ENCODE results near the gene SOS1. TPM values are rescaled to one million over a fixed set of nuclear protein-coding genes. Genes with fewer than 3 reads are reported as not detected.

The SOS1 gene
- total and polyA plus RNA-seq, 4 donors: 4.2 to 16.4 (median 7.2) TPM

- H3K9ac ChIP-seq (ENCODE audit: low read depth in 1 of 2, low read length in 2 of 2): no peak overlapping the region
- H3K27ac ChIP-seq (ENCODE audit: low read depth in 1 of 2, low read length in 2 of 2): no peak overlapping the region
- no peaks in the 10 kb centered on the region for H3K36me3 ChIP-seq (ENCODE audit: control insufficient read depth in 4 of 4, insufficient read depth in 3 of 4, low read depth in 1 of 4, low read length in 3 of 4)
- H3K9me3 ChIP-seq (ENCODE audit: control insufficient read depth in 4 of 4, low read length in 3 of 4): no peaks in the 10 kb centered on the region
- no peaks in the 10 kb centered on the region for H3K27me3 ChIP-seq (ENCODE audit: control insufficient read depth in 4 of 4, insufficient read depth in 4 of 4, low read length in 3 of 4)
- no peaks in the 10 kb centered on the region for H3K4me1 ChIP-seq (ENCODE audit: control insufficient read depth in 4 of 4, insufficient read depth in 4 of 4, low read length in 3 of 4)
- H3K4me3 ChIP-seq (ENCODE audit: low read depth in 1 of 3, low read length in 3 of 3): no peak overlapping the region
- 90% methylated on average over 4 of the region's 4 CpGs for WGBS
- DNase-seq (ENCODE audit: low spot score): no peak
- TF ChIP-seq HNF4A (conservative IDR thresholded peaks at IDR 0.05) (no peak), ZBTB33 (IDR thresholded peaks at IDR 0.05) (no peak), EGR1 (IDR thresholded peaks at IDR 0.05; ENCODE audit: low read depth in 2 of 2) (no peak), RAD21 (IDR thresholded peaks at IDR 0.05) (no peak), CTCF (IDR thresholded peaks at IDR 0.05; ENCODE audit: low read depth, low read length, missing input control) (no peak), TAF1 (conservative IDR thresholded peaks at IDR 0.05) (no peak), NR2F2 (IDR thresholded peaks at IDR 0.05) (no peak), FOXA2 (IDR thresholded peaks at IDR 0.05) (no peak), YY1 (IDR thresholded peaks at IDR 0.05) (no peak), SP1 (IDR thresholded peaks at IDR 0.05) (no peak)
These were observed 29.3 kb downstream of the SOS1 start for GRCh38 chr2:39091543-39091942.

GRCh38 chr2:39091063-39091462 lies 29.8 kb downstream of the SOS1 start:
- no peak for DNase-seq (ENCODE audit: low spot score)
- Histone ChIP-seq H3K27ac (ENCODE audit: low read depth in 1 of 2, low read length in 2 of 2) (no peak overlapping the region), H3K4me3 (ENCODE audit: low read depth in 1 of 3, low read length in 3 of 3) (no peak overlapping the region), H3K27me3 (ENCODE audit: control insufficient read depth in 4 of 4, insufficient read depth in 4 of 4, low read length in 3 of 4) (no peaks in the 10 kb centered on the region), H3K4me1 (ENCODE audit: control insufficient read depth in 4 of 4, insufficient read depth in 4 of 4, low read length in 3 of 4) (no peaks in the 10 kb centered on the region), H3K36me3 (ENCODE audit: control insufficient read depth in 4 of 4, insufficient read depth in 3 of 4, low read depth in 1 of 4, low read length in 3 of 4) (no peaks in the 10 kb centered on the region), H3K9ac (ENCODE audit: low read depth in 1 of 2, low read length in 2 of 2) (no peak overlapping the region), H3K9me3 (ENCODE audit: control insufficient read depth in 4 of 4, low read length in 3 of 4) (no peaks in the 10 kb centered on the region)
- TF ChIP-seq ZBTB33 (IDR thresholded peaks at IDR 0.05) (no peak), TAF1 (conservative IDR thresholded peaks at IDR 0.05) (no peak), ATF3 (IDR thresholded peaks at IDR 0.05) (no peak), HNF4G (IDR thresholded peaks at IDR 0.05) (no peak), GABPA (IDR thresholded peaks at IDR 0.05 in 1 of 2, conservative IDR thresholded peaks at IDR 0.05 in 1 of 2) (no peak), REST (IDR thresholded peaks at IDR 0.05) (no peak), MAX (IDR thresholded peaks at IDR 0.05) (no peak), SP1 (IDR thresholded peaks at IDR 0.05) (no peak), FOXA2 (IDR thresholded peaks at IDR 0.05) (no peak), RXRA (IDR thresholded peaks at IDR 0.05) (no peak), CTCF (IDR thresholded peaks at IDR 0.05; ENCODE audit: low read depth, low read length, missing input control) (no peak), JUND (IDR thresholded peaks at IDR 0.05) (no peak), NR2F2 (IDR thresholded peaks at IDR 0.05) (no peak), RAD21 (IDR thresholded peaks at IDR 0.05) (no peak), EGR1 (IDR thresholded peaks at IDR 0.05; ENCODE audit: low read depth in 2 of 2) (no peak), HNF4A (conservative IDR thresholded peaks at IDR 0.05) (no peak), YY1 (IDR thresholded peaks at IDR 0.05) (no peak)
- 98% methylated on average over 3 of the region's 3 CpGs for WGBS
